GM18861 (cell line): ENCODE results near the gene SSR3.
"Not testable (repeated sequence)": the region's sequence is repeated elsewhere in the genome, so short reads cannot be mapped to it uniquely, and the experiment has no call there.

Experiments used
- ATAC-seq: cut with Tn5 transposase; IDR thresholded peaks from one replicate; pipeline ENCODE4 v1.9.1; 2021; ENCODE audit not compliant: unreplicated experiment

The SSR3 gene

DNA sequence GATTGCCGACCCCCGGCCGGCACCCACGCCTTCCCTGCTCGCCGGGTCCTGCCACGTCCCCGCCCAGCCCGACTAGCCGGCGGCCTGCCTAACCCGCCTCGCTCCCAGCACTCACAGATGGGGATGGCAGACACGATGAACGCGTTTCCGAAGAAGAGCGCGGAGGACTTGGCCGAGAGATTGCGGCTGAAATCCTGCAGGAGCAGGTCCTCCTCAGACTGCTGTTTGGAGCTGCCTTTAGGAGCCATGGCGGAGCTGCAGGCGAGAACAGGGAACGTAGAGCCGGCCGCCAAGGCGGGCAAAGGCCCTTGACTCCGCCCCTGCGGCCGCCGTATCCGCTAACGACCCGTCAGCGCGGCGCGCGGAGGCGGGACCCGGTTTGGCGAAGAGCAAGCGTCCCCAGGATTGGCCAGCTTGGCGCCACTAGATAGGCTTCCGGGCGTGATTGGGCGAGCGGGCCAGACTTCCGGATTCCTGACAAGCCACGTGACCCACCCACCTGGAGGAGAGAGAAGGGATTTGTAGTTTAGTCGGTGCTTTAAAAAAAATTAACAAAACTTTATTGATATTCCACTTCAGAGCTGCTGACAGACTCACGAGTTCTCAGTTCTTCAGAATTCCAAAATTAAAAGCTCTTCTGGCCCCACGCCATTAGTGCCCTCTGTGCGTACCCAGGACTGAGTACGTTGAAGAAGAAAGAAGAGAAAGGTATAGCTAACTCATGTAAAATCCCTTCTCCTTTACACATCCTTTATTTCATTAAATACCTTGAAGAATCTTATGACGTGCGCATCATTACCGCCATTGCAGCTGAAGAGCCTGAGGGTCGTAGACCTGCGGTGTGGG lies at the start of gene SSR3:
SSR3 (minus strand) TSS at position 276 of the 846 bp plus-strand sequence; CDS start at position 248, 28 bp downstream.
- peak; percentile 99 for ATAC-seq

DNA sequence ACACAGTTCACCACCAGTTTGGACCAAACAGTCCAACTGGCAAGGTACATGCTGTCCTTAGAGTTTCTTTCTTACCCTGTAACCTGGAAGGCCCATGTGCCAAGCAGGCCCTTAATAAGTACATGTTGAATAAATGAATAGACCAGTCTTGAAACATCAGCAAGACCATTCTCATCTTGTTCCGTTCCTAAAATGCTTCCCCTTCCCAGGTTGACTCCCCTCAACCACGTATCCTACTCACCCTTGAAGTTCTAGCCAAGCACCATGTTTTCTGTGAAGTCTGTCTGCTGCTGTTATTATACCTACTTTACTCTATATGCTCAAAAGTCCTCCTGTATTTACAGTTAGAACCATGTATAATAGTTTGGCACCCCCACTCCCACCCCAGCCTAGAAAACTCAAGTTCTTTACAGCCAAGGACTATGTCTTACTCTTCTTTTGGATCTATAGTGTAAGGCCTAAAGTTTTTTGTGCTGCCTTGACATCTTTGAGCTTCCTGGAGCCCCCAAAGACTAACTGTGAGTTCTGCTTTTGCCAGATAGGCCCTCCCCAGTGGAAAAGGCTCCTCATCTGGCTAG lies 49.2 kb upstream of the SSR3 start:
- ATAC-seq: no peak

DNA sequence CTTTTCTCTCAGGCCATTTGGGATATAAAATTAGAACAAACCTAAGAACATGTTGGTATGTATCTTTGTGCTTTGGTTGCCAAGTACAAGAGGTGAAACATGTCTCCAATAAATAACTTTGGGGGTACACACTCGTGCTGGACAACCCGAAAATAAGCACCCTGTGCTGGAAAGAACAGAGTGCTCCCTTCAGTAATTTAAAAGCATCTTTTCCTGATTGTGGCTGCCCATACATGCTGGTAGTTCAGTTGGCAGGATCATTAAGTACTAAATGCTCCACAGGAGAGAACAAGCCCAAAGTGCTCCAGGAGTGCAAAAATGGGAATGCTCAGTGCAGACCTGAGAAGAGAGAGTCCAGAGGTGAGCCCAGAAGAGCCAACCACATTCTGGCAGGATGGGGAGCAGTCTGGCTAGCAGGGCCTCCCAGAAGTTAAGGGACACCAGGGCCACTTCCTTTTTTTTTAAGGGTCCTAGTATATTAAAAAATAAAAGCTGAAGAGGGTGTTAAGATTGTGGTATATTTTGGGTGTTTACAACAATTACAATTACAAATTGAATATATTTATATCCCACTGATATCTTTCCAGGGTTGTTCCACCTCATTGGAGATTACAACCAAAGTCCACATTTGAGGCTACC lies 48.6 kb upstream of the SSR3 start:
- ATAC-seq: no peak

DNA sequence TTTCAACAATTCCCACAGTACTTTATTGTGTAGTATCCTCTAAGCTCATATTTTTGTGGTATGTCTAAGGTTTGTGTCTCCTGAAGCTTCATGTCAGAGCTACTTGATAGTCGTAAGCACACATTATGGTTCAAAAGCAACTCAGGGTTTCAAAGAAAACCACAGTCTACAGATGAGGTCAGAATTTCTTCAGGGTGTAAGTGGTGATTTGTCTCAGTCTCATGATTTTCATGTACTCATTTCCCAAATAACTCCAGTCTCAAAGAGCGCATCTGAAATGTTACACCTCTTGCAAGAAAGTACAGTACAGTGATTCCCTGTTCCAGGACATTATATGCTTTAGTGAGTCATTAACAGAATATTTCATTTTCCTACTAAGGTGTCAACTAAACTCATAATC lies 47.5 kb upstream of the SSR3 start:
- ATAC-seq: no peak

DNA sequence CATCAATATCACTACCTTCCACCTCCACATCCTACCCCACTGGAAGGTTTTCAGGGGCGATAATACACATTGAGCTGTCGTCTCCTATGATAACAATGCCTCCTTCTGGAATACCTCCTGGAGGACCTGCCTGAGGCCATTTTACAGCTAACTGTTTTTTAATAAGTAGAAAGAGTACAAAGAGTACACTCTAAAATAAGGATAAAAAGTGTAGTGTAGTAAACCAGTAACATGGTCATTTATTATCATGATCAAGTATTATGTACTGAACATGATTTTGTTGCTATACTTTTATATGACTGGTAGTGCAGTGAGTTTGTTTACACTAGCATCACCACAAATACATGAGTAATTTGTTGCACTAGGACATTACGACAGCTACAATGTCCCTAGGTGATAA lies 46.6 kb upstream of the SSR3 start:
- no peak for ATAC-seq

DNA sequence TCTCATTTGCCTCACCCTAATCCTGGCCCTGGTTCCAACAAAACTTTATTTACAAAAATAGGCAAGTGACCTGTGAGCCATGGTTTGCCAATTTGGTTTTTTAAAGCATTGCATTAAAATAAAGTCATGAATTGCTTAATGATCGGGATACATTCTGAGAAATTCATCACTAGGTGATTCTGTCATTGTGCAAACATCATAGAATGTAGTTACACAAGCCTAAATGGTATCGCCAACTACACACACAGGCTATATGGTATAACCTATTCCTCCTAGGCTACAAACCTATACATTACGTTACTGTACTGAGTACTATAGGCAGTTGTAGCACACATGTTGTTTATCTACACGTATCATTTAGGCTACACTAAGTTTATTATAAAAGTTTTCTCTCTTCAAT lies 45.9 kb upstream of the SSR3 start:
- ATAC-seq: no peak

DNA sequence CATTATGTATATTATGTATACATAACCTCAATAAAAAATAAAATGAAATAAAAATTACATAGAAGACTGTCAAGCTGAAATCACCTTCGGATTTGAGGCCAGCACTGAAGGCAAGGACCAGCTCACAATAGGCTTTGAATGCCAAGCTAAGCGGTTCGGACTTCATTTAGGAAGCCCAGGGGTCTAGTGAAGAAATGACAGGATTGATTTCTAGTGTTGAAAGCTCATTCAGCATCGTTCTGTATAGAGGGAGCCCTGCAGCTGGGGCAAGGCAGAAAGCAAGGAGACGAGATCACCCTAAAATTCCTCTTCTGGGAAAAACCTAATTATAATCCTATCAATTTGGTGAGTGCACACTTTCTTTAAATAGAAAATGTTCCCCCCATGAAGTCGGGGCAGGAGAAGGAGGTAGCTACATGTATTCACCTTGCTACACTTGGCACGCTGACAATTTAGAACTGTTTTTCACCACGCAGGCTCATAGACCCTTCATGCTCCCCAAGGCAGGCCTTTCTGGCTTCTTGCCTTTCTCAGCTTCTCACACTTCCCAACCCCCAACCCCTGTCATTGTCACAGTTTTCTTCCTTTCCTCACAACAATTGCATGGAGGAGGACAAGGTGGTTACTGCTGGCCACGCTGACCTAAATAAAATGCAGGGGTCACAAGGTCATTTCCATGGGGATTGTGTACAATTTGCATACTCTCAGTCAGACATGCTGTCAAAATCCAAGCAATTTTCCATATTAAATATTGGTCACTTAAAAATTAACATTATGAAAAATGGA lies 44.4 kb upstream of the SSR3 start:
- no peak for ATAC-seq

DNA sequence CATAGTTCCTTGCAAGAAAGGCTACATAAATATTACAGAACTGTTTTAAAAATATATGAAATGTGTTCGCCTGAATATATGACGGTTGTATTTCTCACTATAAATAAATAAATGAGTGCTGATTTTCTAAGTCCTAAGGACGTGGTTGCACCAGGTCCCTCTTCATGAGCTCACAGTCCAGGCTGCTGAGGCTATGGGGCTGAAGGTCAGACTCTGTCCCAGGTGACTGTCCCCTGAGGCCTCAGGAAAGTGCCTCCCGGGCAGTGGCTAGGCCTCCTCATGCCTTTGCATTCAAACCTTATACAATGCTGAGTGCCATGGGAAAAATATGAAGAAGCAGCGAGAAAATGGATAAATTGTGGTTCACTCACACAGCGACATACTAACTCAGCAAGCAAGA lies 43.5 kb upstream of the SSR3 start:
- no peak for ATAC-seq

DNA sequence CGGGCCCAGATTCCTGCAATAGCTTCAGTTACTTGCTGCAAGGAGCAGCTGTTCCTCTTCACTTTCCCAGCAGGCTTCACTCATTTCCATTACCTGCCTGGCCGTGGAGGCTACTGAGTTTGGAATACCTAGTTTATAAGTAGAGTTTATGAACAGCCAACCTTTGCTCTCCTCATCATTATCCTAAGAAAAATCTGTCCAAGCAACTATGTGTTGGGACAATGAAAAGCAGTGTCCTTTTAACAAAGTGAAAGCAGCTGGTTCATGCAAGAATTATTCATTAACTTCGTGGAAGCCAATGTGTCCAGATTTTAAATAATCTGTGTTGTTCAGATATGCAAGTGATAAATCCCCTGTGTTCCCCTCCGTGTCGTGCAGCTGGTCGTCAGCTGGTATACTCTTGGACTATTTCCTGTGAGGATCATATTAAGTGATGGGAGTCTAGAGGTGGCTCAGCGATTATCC lies 39.3 kb upstream of the SSR3 start:
- no peak for ATAC-seq

DNA sequence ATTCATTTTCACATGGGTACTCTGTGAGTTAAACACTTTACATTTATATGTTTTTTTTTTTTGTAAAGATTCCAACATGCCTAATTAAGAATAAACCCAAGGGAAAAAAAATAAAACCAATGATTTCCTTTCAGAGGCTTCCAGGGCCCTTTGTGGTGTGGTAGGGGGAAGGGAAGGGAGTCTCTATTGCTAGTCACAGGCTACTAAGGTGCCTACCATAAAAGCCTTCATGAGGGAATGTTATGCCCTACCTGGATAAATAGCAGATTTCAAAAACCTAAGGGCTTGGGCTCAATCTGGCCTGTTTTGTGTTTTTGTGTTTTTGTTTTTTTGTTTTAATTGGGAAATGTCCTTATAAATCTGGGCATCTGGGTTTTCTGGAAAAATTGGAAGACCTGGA lies 38.9 kb upstream of the SSR3 start:
- no peak for ATAC-seq

DNA sequence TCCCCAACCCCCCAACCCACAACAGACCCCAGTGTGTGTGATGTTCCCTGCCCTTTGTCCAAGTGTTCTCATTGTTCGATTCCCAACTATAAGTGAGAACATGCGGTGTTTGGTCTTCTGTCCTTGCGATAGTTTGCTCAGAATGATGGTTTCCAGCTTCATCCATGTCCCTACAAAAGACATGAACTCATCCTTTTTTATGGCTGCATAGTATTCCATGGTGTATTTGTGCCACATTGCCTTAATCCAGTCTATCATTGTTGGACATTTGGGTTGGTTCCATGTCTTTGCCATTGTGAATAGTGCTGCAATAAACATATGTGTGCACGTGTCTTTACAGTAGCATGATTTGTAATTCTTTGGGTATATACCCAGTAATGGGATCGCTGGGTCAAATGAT lies 34.9 kb upstream of the SSR3 start:
- ATAC-seq: not testable (repeated sequence)

DNA sequence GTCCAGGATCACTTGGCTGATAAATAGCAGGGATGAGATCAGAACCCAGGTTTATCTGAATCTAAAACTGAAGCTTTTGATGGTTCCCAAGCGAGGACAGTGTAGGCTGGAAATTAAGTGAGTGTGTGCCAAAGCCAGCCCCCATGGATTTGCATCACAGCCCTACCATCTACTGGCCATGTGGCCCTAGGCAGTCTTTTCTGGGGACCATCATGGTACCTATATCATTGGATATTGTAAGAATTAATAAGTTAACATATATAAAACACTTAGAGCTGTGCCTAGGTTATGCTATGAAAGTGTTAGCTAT lies 32.8 kb upstream of the SSR3 start:
- no peak for ATAC-seq

DNA sequence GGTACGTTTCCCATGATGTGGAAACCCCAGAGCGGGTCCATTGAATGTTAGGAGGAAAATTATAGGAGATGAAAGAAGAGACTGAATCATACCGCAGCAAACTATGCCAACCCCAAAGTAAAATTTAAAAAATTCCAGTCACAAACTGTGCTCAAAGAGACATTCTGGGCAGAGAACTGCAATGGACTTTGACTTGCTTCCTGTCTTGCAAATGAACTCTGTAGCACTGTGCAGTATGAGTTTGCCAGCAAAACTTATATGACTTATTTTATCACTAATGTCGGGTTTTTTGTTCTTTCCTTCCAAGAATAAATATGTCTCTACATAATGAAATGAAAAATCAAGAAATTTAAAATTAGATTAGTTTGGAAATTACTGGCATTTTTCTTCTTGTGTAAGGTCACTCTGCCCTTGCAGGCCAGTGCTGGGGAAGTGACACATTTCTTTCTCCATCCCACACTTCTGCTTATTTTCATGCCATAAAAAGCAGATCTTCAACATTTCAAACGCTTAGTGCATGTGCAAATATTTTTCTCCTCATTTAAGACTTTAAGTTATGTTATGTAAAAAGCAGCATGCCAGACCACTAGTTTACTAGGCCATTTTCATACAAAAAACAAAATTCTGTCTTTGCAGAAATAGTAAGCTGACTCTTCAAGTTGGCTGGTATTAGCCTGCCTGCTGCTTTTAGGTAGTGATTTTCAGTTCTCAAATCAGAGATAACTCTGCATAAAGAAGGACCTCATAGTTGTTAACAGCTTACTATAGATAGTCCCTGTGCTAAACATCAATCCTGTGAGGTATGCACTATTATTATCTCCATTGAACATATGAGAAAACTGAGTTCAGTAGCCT lies 32.2 kb upstream of the SSR3 start:
- peak; percentile 44 for ATAC-seq

DNA sequence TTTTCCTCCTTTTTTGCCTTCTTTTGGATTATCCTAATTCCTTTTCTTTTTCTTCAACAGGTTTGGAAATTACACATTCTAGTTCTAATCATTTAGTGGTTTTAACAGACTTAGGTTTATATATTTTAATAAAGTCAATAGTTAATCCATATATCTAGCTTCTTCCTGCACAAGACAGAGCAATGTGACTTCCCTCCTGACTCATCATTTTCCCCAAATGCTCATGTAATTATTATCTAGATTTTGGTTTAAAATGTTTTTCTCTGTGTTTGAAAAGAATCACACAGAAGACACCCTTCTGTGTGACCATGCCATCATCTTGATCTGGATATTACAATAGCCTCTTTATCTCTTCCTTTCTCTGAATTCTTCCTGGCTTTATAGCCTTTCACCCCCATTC lies 28.6 kb upstream of the SSR3 start:
- ATAC-seq: no peak

DNA sequence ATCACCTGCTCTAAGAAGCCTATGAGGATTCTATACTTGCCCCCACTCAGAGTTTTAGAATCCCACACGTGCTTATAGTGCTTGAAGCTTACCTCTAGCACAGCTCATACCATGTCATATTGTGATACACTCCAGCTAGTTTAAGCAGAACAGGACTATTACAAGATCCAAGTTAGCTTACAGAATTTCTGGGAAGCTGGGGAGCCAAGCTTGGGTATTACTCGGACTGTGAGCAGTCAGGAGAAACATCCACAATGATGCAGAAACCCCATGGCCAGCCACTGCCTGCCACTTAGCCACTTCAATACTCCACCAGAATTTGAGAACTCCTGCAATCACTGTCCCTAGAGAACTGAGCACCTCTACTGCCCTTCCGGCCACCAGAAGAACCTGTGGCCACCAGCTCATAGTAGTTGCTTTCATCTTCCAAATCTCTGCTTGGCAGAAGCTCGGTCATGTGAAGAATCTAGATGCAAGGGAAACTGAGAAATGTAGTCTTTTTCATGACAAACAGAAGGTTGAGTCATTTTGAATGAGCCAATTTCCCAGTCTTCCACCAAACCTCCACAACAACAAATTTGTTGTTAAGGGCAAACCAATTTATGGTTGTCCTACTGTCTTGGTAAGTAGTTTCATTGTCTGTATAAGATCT lies 27.7 kb upstream of the SSR3 start:
- no peak for ATAC-seq

DNA sequence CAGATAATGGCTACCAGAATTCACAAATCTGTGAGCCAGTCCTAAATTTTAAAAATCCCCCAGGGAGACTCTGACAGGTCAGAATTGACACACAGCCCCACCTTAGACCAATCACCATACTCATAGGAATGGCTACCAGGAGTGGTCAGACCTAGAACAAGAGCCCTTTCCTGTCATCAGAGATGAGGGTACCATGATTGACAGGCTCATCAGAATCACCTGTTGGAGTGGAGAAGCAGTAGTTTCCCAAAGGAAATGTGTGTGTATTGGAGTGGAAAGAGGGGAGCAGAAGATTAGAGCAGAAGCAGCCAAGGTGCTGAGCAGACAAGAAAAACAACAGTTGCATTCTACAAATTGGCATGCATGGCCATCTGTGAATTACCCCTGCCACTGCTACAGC lies 27.0 kb upstream of the SSR3 start:
- no peak for ATAC-seq

DNA sequence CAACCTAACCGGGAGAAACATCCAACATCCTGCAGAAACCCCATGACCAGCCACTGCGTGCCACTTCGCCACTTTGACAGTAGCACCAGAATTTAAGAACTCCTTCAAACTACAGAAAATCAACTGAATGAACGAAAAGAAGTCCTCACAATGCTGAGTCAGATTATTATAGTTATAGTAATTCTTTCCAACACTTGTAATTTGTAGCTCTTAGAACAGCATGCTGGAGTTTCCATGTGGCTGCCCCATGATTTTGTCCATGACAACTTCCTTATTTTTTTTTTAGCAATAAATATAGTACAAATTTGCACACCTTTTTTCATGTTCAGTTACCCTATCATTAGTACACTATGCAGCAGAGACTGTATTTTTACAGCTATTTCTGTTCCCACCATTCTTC lies 26.1 kb upstream of the SSR3 start:
- ATAC-seq: no peak

DNA sequence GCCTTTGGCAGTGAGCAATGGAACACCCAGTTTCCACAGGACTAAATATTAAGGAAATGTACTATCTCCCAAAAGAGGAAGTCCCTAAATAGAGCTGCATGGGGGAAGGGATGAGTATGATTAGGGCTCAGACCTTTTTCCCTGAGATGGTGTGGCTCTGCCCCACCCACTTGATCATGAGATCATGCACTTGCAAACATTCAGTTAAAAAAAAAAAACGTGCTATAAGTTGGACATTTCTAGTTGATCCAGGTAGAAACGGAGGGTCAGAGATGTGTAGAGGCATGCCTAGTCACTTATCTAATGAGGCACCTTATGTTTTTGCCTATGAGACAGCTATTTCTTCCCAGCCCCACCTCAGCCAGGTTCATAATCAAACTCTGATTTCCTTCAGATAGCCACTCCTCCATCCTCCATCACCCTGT lies 24.5 kb upstream of the SSR3 start:
- no peak for ATAC-seq

DNA sequence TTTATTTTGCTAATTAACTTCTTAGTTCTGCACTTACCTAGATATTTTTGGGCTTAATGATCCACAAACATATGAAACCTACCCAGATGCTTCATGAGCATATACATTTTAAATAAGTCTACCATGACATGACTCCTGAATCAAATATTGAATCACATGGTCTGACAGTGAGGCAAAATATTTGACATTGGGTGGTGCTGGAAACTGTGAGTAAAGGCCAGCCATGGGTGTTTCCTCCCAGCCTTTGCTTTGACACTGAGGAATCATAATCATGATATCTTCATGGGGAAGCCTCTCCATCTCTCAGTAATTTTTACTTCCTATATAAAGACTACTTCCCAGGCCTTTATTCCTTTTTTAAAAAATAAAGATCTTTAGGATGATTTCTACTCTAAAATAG lies 22.8 kb upstream of the SSR3 start:
- ATAC-seq: no peak
